Transverse colon (tissue), 4 donors: ENCODE data around the gene SMARCC1.

Experiments
- CTCF ChIP-seq, 5 experiments: fragments of 200-600 bp in 3 of 5; fragments of 450-650 bp in 2 of 5; sonication (generic) in 3 of 5; IDR thresholded peaks; 1 replicate in 2 of 5; 2 replicates in 3 of 5; pipeline ENCODE4 v1.5.1; 2016 to 2017; ENCODE audit warnings: antibody characterized with exemption in 5 of 5, inconsistent platforms in 3 of 5, mild to moderate bottlenecking in 2 of 5, moderate library complexity in 1 of 5
- POLR2A ChIP-seq: fragments of 450-650 bp; IDR thresholded peaks from one replicate; pipeline ENCODE4 v1.6.1; 2016; ENCODE audit warnings: antibody characterized with exemption, mild to moderate bottlenecking, moderate library complexity
- POLR2AphosphoS5 ChIP-seq, 3 donors: sonication (generic); formaldehyde crosslinking; IDR thresholded peaks; one replicate each; pipeline ENCODE4 v1.6.1; 2016; ENCODE audit warnings: antibody characterized with exemption in 3 of 3

GRCh38 chr3:47592066-47592795 is 189.5 kb downstream of the SMARCC1 start:
- no peak for TF ChIP-seq CTCF (IDR thresholded peaks at IDR 0.05)
- TF ChIP-seq POLR2A: no peak
- no peak for TF ChIP-seq POLR2AphosphoS5 (IDR thresholded peaks at IDR 0.05)
